Tibial nerve (tissue), 3 donors: ENCODE data around the gene ITGB7.

Source experiments
- POLR2A ChIP-seq, 2 donors: fragments of 450-650 bp; IDR thresholded peaks; one replicate each; pipeline ENCODE4 v1.6.1; 2017; ENCODE audit warnings: antibody characterized with exemption in 2 of 2, mild to moderate bottlenecking in 2 of 2, moderate library complexity in 2 of 2
- TF ChIP-seq, protein P1 (sequence below), 5 experiments: fragments of 200-600 bp in 3 of 5; fragments of 450-650 bp in 2 of 5; sonication (generic) in 3 of 5; IDR thresholded peaks; one replicate each; pipeline ENCODE4 v1.5.1; 2016 to 2019; ENCODE audit warnings: antibody characterized with exemption in 5 of 5, mild to moderate bottlenecking in 3 of 5, moderate library complexity in 2 of 5

DNA sequence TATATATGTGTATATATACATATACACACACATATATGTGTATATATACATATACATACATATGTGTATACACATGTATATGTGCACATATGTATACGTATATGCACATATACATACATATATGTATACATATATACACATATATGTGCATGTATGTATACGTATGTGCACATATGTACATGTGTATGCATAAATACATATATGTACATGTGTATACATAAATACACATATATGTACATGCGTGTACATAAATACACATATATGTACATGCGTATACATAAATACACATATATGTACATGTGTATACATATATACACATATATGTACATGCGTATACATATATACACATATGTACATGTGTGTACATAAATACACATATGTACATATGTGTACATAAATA is 59.9 kb downstream of the ITGB7 start:
- TF ChIP-seq, protein P1, sequence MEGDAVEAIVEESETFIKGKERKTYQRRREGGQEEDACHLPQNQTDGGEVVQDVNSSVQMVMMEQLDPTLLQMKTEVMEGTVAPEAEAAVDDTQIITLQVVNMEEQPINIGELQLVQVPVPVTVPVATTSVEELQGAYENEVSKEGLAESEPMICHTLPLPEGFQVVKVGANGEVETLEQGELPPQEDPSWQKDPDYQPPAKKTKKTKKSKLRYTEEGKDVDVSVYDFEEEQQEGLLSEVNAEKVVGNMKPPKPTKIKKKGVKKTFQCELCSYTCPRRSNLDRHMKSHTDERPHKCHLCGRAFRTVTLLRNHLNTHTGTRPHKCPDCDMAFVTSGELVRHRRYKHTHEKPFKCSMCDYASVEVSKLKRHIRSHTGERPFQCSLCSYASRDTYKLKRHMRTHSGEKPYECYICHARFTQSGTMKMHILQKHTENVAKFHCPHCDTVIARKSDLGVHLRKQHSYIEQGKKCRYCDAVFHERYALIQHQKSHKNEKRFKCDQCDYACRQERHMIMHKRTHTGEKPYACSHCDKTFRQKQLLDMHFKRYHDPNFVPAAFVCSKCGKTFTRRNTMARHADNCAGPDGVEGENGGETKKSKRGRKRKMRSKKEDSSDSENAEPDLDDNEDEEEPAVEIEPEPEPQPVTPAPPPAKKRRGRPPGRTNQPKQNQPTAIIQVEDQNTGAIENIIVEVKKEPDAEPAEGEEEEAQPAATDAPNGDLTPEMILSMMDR (IDR thresholded peaks at IDR 0.05), result no peak
- no peak for TF ChIP-seq POLR2A (IDR thresholded peaks at IDR 0.05)
